GM23338 (cell line): ENCODE measurements around the gene AP1AR. TPM values are rescaled to one million over a fixed set of nuclear protein-coding genes. Genes with fewer than 3 reads are reported as not detected.

Experiments
- ATAC-seq: fragments of 200-7000 bp; cut with Tn5 transposase; 3 replicates; pipeline ENCODE4 v1.9.1; 2020
- DNase-seq: peaks from one replicate; pipeline ENCODE4 v3.0.0-alpha.2; 2015; ENCODE audit warnings: low spot score
- H2AFZ ChIP-seq: fragments of 200-600 bp; sonication (generic); 2 replicates; pipeline ENCODE4 v1.8.0; 2016; ENCODE audit warnings: antibody characterized with exemption, mild to moderate bottlenecking, moderate library complexity
- H3F3A ChIP-seq: fragments of 200-600 bp; sonication (generic); replicated peaks from 2 replicates; pipeline ENCODE4 v1.8.0; 2017; ENCODE audit warnings: antibody characterized with exemption, mixed run types, low read depth
- H3K27ac ChIP-seq: fragments of 200-600 bp; sonication (generic); 2 replicates; pipeline ENCODE4 v1.6.1; 2016; ENCODE audit warnings: low read depth
- H3K27me3 ChIP-seq: fragments of 200-600 bp; sonication (generic); 2 replicates; pipeline ENCODE4 v1.8.0; 2016; ENCODE audit warnings: mild to moderate bottlenecking, mixed run types, moderate library complexity; ENCODE audit not compliant: insufficient read depth
- H3K36me3 ChIP-seq: fragments of 200-600 bp; sonication (generic); 2 replicates; pipeline ENCODE4 v1.8.0; 2016; ENCODE audit warnings: mild to moderate bottlenecking; ENCODE audit not compliant: insufficient read depth
- H3K4me1 ChIP-seq: fragments of 200-600 bp; sonication (generic); 2 replicates; pipeline ENCODE4 v1.8.0; 2016; ENCODE audit warnings: mild to moderate bottlenecking, moderate library complexity; ENCODE audit not compliant: insufficient read depth
- H3K4me2 ChIP-seq: fragments of 200-600 bp; sonication (generic); 2 replicates; pipeline ENCODE4 v1.7.1; 2017; ENCODE audit warnings: mixed run types
- H3K4me3 ChIP-seq: fragments of 200-600 bp; sonication (generic); 2 replicates; pipeline ENCODE4 v1.6.1; 2016; ENCODE audit warnings: mixed run types
- H3K79me2 ChIP-seq: fragments of 200-600 bp; sonication (generic); replicated peaks from 2 replicates; pipeline ENCODE4 v1.8.0; 2017; ENCODE audit warnings: mild to moderate bottlenecking; ENCODE audit not compliant: insufficient read depth
- H3K9me2 ChIP-seq: fragments of 200-600 bp; sonication (generic); 2 replicates; pipeline ENCODE4 v1.8.0; 2017; ENCODE audit not compliant: insufficient read depth
- H4K20me1 ChIP-seq: fragments of 200-600 bp; sonication (generic); replicated peaks from 2 replicates; pipeline ENCODE4 v1.8.0; 2017; ENCODE audit warnings: mild to moderate bottlenecking; ENCODE audit not compliant: insufficient read depth
- H3K27ac Mint-ChIP-seq: 2 replicates; pipeline ENCODE4 v1.8.0; 2020; ENCODE audit warnings: inconsistent platforms, mild to moderate bottlenecking, moderate library complexity, mixed read lengths
- H3K27me3 Mint-ChIP-seq: 3 replicates; pipeline ENCODE4 v1.8.0; 2022; ENCODE audit warnings: low read depth, mild to moderate bottlenecking, moderate library complexity, mixed read lengths, inconsistent platforms; ENCODE audit not compliant: insufficient read depth, poor library complexity
- H3K36me3 Mint-ChIP-seq: 3 replicates; pipeline ENCODE4 v1.8.0; 2021; ENCODE audit warnings: low read depth, mild to moderate bottlenecking, inconsistent platforms, moderate library complexity, mixed read lengths
- H3K4me1 Mint-ChIP-seq: 3 replicates; pipeline ENCODE4 v1.8.0; 2020; ENCODE audit warnings: mild to moderate bottlenecking, inconsistent platforms, mixed read lengths
- H3K4me3 Mint-ChIP-seq: 3 replicates; pipeline ENCODE4 v1.8.0; 2021; ENCODE audit warnings: moderate library complexity, mild to moderate bottlenecking, inconsistent platforms, mixed read lengths
- H3K9me3 Mint-ChIP-seq: 3 replicates; pipeline ENCODE4 v1.8.0; 2020; ENCODE audit warnings: moderate library complexity, mild to moderate bottlenecking, inconsistent platforms, mixed read lengths
- EZH2phosphoT487 ChIP-seq: fragments of 200-600 bp; sonication (generic); IDR thresholded peaks from one replicate; pipeline ENCODE4 v1.8.1; 2018; ENCODE audit warnings: antibody characterized with exemption; ENCODE audit not compliant: unreplicated experiment
- JUNB ChIP-seq: IDR thresholded peaks from one replicate; pipeline ENCODE4 v1.6.1; 2016; ENCODE audit warnings: antibody characterized with exemption; ENCODE audit not compliant: unreplicated experiment
- NANOG ChIP-seq: IDR thresholded peaks from 2 replicates; pipeline ENCODE4 v1.6.1; 2016; ENCODE audit warnings: antibody characterized with exemption, borderline replicate concordance
- STAT1 ChIP-seq: IDR thresholded peaks from one replicate; pipeline ENCODE4 v1.6.1; 2016; ENCODE audit warnings: antibody characterized with exemption; ENCODE audit not compliant: unreplicated experiment
- ZNF114 ChIP-seq: fragments of 250-450 bp; sonication (Bioruptor Pico); IDR thresholded peaks from 2 replicates; pipeline ENCODE4 v1.5.0; 2020; ENCODE audit warnings: mild to moderate bottlenecking, moderate library complexity
- polyA plus RNA-seq: library from polyadenylated mRNA; unstranded; fragments of >200 nt; fragmentation: Nextera tagmentation; extraction: Ambion mirVana; gene quantifications from 2 replicates; pipeline ENCODE4 v1.2.1, GENCODE V29; 2016
- total RNA-seq: library from RNA; depleted of rRNA; stranded (reverse); fragments of >200 nt; shearing (Covaris generic); gene quantifications from 2 replicates; pipeline ENCODE4 v1.2.3, GENCODE V29; 2014
- TF ChIP-seq, protein P1 (sequence below): fragments of 250-450 bp; sonication (Bioruptor Pico); IDR thresholded peaks from 2 replicates; pipeline ENCODE4 v1.5.0; 2020; ENCODE audit warnings: mild to moderate bottlenecking, moderate library complexity
- TF ChIP-seq, protein P2 (sequence below), 2 experiments: fragments of 200-600 bp in 1 of 2; sonication (generic) in 1 of 2; conservative IDR thresholded peaks; 2 replicates each; pipeline versions ENCODE4 v1.5.1 to v1.6.1; 2016 to 2017; ENCODE audit warnings: antibody characterized with exemption in 2 of 2, low read depth in 2 of 2, mild to moderate bottlenecking in 2 of 2, moderate library complexity in 1 of 2

The AP1AR gene
- total and polyA plus RNA-seq, 2 experiments from 2014 or later, result 17.5 to 28.0 TPM

DNA sequence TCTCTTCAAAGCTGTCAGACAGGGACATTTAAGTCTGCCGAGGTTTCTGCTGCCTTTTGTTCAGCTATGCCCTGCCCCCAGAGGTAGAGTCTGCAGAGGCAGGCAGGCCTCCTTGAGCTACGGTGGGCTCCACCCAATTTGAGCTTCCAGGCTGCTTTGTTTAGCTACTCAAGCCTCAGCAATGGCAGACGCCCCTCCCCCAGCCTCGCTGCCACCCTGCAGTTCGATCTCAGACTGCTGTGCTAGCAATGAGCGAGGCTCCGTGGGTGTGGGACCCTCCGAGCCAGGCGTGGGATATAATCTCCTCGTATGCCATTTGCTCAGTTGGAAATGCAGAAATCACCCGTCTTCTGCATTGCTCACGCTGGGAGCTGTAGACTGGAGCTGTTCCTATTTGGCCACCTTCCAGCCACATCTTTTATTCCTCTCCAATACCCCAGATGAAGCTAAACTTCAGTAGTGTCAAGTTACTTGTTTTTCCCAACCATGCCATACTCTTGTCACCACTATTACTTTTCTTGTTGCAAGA is 77.7 kb downstream of the AP1AR start (continued):
- TF ChIP-seq, protein P1, sequence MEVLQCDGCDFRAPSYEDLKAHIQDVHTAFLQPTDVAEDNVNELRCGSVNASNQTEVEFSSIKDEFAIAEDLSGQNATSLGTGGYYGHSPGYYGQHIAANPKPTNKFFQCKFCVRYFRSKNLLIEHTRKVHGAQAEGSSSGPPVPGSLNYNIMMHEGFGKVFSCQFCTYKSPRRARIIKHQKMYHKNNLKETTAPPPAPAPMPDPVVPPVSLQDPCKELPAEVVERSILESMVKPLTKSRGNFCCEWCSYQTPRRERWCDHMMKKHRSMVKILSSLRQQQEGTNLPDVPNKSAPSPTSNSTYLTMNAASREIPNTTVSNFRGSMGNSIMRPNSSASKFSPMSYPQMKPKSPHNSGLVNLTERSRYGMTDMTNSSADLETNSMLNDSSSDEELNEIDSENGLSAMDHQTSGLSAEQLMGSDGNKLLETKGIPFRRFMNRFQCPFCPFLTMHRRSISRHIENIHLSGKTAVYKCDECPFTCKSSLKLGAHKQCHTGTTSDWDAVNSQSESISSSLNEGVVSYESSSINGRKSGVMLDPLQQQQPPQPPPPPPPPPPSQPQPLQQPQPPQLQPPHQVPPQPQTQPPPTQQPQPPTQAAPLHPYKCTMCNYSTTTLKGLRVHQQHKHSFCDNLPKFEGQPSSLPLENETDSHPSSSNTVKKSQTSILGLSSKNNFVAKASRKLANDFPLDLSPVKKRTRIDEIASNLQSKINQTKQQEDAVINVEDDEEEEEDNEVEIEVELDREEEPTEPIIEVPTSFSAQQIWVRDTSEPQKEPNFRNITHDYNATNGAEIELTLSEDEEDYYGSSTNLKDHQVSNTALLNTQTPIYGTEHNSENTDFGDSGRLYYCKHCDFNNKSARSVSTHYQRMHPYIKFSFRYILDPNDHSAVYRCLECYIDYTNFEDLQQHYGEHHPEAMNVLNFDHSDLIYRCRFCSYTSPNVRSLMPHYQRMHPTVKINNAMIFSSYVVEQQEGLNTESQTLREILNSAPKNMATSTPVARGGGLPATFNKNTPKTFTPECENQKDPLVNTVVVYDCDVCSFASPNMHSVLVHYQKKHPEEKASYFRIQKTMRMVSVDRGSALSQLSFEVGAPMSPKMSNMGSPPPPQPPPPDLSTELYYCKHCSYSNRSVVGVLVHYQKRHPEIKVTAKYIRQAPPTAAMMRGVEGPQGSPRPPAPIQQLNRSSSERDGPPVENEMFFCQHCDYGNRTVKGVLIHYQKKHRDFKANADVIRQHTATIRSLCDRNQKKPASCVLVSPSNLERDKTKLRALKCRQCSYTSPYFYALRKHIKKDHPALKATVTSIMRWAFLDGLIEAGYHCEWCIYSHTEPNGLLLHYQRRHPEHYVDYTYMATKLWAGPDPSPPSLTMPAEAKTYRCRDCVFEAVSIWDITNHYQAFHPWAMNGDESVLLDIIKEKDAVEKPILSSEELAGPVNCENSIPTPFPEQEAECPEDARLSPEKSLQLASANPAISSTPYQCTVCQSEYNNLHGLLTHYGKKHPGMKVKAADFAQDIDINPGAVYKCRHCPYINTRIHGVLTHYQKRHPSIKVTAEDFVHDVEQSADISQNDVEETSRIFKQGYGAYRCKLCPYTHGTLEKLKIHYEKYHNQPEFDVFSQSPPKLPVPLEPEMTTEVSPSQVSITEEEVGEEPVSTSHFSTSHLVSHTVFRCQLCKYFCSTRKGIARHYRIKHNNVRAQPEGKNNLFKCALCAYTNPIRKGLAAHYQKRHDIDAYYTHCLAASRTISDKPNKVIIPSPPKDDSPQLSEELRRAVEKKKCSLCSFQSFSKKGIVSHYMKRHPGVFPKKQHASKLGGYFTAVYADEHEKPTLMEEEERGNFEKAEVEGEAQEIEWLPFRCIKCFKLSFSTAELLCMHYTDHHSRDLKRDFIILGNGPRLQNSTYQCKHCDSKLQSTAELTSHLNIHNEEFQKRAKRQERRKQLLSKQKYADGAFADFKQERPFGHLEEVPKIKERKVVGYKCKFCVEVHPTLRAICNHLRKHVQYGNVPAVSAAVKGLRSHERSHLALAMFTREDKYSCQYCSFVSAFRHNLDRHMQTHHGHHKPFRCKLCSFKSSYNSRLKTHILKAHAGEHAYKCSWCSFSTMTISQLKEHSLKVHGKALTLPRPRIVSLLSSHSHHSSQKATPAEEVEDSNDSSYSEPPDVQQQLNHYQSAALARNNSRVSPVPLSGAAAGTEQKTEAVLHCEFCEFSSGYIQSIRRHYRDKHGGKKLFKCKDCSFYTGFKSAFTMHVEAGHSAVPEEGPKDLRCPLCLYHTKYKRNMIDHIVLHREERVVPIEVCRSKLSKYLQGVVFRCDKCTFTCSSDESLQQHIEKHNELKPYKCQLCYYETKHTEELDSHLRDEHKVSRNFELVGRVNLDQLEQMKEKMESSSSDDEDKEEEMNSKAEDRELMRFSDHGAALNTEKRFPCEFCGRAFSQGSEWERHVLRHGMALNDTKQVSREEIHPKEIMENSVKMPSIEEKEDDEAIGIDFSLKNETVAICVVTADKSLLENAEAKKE (CRISPR knock-in tag), result peak; percentile 62; the same call in 1 of the 2 replicates

DNA sequence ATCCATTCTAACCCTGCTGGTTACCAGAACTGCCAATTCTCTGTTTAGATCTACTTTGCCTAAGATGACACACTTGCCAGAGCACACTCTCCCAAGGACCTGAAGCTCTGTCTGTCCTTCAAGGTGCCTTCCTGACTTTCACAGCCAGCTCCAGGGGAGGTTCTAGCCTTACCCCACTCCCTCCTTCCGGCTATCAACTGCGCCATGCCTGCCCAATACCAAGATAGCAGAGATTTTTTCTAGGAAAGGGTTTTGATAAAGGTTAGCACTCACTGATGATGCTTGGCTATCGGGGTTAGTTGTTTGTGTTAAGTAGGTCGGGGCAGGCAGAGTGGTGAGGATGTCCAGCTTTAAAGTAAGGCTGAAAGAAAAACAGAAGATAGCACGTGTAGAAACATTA is 79.9 kb downstream of the AP1AR start:
- no peaks in the 10 kb centered on the region for H3K9me3 Mint-ChIP-seq
- no peak overlapping the region for H3K4me3 Mint-ChIP-seq
- peaks cover 4% of the 10 kb centered on the region for H3K9me2 ChIP-seq
- no peaks in the 10 kb centered on the region for H4K20me1 ChIP-seq
- H2AFZ ChIP-seq, result peak overlapping the region; percentile 58; the same call in 1 of the 2 replicates
- no peak overlapping the region for H3K27ac Mint-ChIP-seq
- H3K27me3 Mint-ChIP-seq, result no peaks in the 10 kb centered on the region
- H3K36me3 Mint-ChIP-seq, result no peaks in the 10 kb centered on the region
- ATAC-seq (no peak), DNase-seq (no peak)
- H3K36me3 ChIP-seq, result no peaks in the 10 kb centered on the region
- peaks cover 24% of the 10 kb centered on the region for H3K4me1 ChIP-seq
- no peak overlapping the region for H3K4me3 ChIP-seq
- H3K27me3 ChIP-seq, result no peaks in the 10 kb centered on the region
- peaks cover 20% of the 10 kb centered on the region for H3K4me1 Mint-ChIP-seq
- no peak overlapping the region for H3K4me2 ChIP-seq
- no peaks in the 10 kb centered on the region for H3K79me2 ChIP-seq
- no peak overlapping the region for H3K27ac ChIP-seq
- H3F3A ChIP-seq, result no peaks in the 10 kb centered on the region
- TF ChIP-seq JUNB, result no peak
- no peak for TF ChIP-seq EZH2phosphoT487
- no peak for TF ChIP-seq NANOG
- TF ChIP-seq, protein P2, sequence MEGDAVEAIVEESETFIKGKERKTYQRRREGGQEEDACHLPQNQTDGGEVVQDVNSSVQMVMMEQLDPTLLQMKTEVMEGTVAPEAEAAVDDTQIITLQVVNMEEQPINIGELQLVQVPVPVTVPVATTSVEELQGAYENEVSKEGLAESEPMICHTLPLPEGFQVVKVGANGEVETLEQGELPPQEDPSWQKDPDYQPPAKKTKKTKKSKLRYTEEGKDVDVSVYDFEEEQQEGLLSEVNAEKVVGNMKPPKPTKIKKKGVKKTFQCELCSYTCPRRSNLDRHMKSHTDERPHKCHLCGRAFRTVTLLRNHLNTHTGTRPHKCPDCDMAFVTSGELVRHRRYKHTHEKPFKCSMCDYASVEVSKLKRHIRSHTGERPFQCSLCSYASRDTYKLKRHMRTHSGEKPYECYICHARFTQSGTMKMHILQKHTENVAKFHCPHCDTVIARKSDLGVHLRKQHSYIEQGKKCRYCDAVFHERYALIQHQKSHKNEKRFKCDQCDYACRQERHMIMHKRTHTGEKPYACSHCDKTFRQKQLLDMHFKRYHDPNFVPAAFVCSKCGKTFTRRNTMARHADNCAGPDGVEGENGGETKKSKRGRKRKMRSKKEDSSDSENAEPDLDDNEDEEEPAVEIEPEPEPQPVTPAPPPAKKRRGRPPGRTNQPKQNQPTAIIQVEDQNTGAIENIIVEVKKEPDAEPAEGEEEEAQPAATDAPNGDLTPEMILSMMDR (conservative IDR thresholded peaks at IDR 0.05; ENCODE audit: low read depth in 2 of 2), result no peak
- no peak for TF ChIP-seq STAT1
- TF ChIP-seq ZNF114, result no peak
- TF ChIP-seq, protein P1 (CRISPR knock-in tag), result no peak
